Stimulated activated effector memory CD8-positive, alpha-beta T cell treated with anti-CD3 and anti-CD28 coated beads, Interleukin-12 subunit alpha, Interleukin-12 subunit beta, amount 100 ng/mL, for 72 hours (primary cell): ENCODE results near the gene RPLP1.
A peak's percentile ranks its signal among the peaks of the same experiment; 100 is the strongest.

ENCODE experiments used
- ATAC-seq: fragments of 150-1000 bp; cut with Tn5 transposase; 2 replicates; pipeline ENCODE4 v1.10.0; 2021
- DNase-seq, 2 donors: peaks; one replicate each; pipeline ENCODE4 v3.0.0; 2021 to 2022; ENCODE audit warnings: low spot score in 2 of 2
- H3K27ac Mint-ChIP-seq: one replicate; pipeline ENCODE4 v1.8.0; 2022; ENCODE audit warnings: mild to moderate bottlenecking, mixed read lengths
- H3K36me3 Mint-ChIP-seq: one replicate; pipeline ENCODE4 v1.8.0; 2022; ENCODE audit warnings: mild to moderate bottlenecking, mixed read lengths
- H3K4me1 Mint-ChIP-seq: one replicate; pipeline ENCODE4 v1.8.0; 2022; ENCODE audit warnings: mixed read lengths
- H3K4me3 Mint-ChIP-seq: one replicate; pipeline ENCODE4 v1.8.0; 2022; ENCODE audit warnings: mild to moderate bottlenecking, mixed read lengths
- H3K9me3 Mint-ChIP-seq: one replicate; pipeline ENCODE4 v1.8.0; 2022; ENCODE audit warnings: mixed read lengths

Gene RPLP1

DNA sequence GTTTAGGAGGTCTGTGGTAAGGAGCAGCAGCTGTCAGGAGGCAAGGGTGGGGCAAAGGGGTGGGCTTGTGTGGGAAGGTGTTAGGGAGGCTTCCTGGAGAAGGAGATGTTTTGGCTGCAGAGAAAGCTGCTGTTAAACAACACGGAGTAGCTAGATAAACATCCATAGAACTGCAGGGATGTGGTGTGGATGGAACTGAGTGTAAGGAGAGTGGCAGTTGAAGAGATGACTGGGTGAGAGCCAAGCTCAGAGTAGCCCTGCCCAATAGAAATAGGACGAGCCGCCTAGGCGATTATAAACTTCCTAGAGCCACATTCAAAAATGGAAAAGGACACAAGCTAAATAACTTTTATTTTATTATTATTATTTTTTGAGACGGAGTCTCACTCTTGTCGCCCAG lies 19.9 kb downstream of the RPLP1 start:
- Mint-ChIP-seq H3K36me3 (peaks cover 6% of the 10 kb centered on the region), H3K9me3 (no peaks in the 10 kb centered on the region), H3K4me1 (peaks cover 26% of the 10 kb centered on the region), H3K27ac (no peak overlapping the region), H3K4me3 (no peak overlapping the region)
- ATAC-seq (no peak), DNase-seq (no peak)

DNA sequence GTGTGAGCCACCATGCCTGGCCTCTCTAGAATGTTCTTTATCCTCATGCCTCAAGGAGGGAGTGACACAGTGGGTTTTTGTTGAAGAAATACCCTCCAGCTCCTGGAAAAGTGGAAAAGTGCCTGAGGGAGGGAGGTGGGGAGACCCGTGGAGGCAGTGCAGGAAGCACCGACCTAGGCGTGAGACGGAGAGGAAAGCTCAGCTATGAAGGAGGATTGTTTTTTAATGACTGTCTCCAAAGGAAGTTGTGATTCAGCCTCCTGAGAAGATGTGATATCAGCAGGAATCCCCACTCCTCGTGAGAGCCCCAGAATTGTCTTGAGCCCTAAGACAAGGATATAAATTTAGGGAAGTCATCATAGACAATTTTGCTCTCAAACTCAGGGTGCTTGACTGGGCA lies 21.7 kb downstream of the RPLP1 start:
- ATAC-seq (no peak), DNase-seq (no peak)
- Mint-ChIP-seq H3K9me3 (no peaks in the 10 kb centered on the region), H3K36me3 (no peaks in the 10 kb centered on the region), H3K27ac (no peak overlapping the region), H3K4me3 (no peak overlapping the region), H3K4me1 (peaks cover 9% of the 10 kb centered on the region)

DNA sequence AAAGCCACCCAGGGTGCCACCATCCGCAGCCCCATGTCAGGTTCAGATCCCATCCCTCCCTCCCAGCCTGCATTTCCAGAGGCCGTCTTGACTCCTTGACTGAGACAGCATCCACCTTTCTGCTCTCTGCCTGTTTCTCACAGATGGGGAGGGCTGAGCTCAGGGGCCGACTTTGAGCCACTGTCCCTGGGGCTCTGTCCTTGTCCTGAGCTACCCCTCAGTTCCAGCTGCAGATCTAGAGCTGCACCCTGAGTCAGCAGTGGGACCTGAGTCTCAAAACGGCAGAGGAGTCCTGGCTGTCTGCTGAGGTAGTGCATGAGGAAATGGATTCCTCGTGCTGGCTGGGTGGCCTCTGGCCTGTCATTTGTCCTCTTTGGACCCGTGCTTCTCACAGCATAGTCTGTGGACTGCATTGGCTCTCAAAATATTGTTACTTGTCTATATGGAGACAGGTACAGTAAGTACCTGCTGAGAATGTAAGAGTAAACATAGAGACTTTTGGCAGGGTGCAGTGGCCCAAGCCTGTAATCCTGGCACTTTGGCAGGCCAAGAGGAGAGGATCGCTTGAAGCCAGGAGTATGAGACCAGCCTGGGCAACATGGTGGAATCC lies 22.3 kb downstream of the RPLP1 start:
- ATAC-seq = peak; percentile 43
- no peaks in the 10 kb centered on the region for H3K36me3 Mint-ChIP-seq
- H3K9me3 Mint-ChIP-seq = peaks cover 2% of the 10 kb centered on the region
- DNase-seq = no peak
- peaks cover 4% of the 10 kb centered on the region for H3K4me1 Mint-ChIP-seq
- H3K4me3 Mint-ChIP-seq = no peak overlapping the region
- H3K27ac Mint-ChIP-seq = no peak overlapping the region

DNA sequence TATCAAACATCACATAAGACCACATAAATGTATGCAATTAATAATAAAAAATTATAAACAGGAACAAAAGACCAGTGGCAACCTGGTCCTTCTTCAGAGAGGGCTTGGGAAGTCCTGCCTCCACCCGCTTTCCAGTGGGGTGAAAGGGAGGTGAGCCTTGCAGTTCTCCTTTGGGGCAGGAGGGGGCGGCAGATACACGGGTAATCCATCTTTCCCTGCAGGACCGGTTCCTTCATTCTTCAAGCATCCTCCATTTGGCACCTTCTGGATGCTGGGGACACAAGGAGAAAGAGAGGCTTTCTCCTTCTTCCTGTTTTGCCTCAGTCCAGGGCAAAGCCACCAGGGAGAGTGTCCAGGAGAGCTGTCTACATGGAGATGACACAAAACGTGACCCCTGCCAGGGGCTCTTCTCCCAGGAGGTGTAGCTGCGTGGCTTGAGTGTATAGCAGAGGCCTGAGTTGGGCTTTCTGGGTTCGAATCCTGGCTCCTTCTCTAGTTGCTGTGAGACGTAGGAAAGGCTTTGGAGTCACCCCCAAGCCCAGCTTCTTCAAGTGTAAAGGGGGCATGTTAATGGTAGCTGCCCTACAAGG lies 23.2 kb downstream of the RPLP1 start:
- H3K4me1 Mint-ChIP-seq = peaks cover 4% of the 10 kb centered on the region
- no peak overlapping the region for H3K27ac Mint-ChIP-seq
- DNase-seq (peak; percentile 66 to 87), ATAC-seq (peak; percentile 75)
- H3K9me3 Mint-ChIP-seq = peaks cover 2% of the 10 kb centered on the region
- no peak overlapping the region for H3K4me3 Mint-ChIP-seq
- H3K36me3 Mint-ChIP-seq = no peaks in the 10 kb centered on the region

DNA sequence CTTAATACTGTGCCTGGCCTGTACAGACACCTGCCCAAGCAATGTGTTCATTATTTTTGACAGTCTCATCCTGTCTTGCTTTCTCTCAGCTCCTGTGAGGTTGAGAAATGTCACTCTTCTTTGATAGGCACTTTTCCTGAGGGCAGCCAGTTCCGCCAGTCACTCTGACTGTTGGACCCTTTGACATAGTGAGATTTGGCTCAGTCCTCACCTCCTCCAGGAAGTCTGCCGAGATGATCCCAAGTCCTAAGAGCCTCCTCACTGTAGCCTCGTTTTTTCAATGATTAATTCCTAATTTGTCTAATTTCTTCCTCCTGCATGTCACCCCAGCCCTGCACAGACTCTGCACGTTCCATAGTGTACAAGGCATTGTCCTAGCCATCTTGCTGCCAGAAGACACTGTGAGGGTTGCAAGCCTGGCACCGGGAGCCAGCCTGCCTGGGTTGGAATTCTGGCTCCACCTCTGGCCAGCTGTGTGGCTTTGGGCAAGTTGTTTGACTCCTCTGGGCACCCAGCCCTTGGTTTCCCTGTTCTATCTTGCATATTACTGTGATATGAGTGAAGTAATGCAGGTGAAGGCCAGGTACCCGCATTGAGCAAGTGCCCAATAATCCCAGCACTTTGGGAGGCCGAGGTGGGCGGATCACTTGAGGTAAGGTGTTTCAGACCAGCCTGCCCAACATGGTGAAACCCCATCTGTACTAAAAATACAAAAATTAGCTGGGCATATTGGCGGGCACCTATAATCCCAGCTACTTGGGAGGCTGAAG lies 24.3 kb downstream of the RPLP1 start:
- no peak for ATAC-seq
- no peak for DNase-seq
- Mint-ChIP-seq H3K36me3 (no peaks in the 10 kb centered on the region), H3K4me3 (no peak overlapping the region), H3K27ac (no peak overlapping the region), H3K9me3 (peaks cover 2% of the 10 kb centered on the region), H3K4me1 (peaks cover 4% of the 10 kb centered on the region)

DNA sequence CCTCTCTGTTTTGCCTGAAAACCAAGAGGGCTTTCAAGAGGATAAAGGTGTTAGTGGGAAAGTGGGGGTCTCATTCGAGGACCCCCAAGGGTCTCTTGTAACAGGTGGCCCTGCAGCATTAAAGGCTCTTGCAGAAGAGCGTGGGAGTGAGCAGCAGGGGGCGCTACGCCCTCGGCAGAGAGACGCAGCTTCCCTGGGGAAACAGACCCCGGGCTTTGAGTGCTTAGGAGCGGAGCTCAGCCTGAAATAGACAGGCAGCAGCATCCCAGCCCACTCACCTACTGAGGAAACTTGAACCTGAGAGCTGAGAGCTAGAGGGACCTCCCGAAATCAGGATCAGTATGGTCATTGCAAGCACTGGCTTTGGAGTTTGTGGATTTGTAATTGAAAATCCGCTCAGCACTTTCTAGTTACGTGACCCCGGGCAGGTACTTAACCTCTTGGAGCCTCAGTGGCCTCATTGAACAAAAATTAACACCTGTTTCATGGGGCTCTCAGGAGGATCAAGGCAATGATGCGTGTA lies 25.7 kb downstream of the RPLP1 start:
- Mint-ChIP-seq H3K4me3 (no peak overlapping the region), H3K9me3 (peaks cover 2% of the 10 kb centered on the region), H3K4me1 (peaks cover 4% of the 10 kb centered on the region), H3K36me3 (no peaks in the 10 kb centered on the region), H3K27ac (no peak overlapping the region)
- peak; percentile 40 to 68 for DNase-seq
- ATAC-seq = peak; percentile 52

DNA sequence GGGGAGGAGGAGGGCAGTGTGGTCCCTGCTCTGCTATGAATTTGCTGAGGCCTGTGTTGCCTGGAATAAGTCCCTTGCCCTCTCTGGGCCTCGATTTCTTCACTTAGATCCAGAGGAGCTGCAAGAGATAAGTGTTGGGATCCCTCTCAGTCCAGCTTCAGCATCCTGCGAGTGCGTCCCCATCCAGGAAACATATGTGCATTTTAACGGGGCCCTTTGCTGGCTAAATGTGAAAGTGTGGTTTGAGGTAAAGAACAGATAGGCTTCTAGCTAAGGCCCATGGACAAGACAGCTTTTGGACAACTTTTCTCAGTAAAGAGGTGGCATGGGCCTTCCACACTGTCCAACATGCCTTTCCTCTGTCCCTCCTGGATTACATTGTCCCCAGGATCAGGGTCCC lies 26.5 kb downstream of the RPLP1 start:
- no peak overlapping the region for H3K4me3 Mint-ChIP-seq
- ATAC-seq (no peak), DNase-seq (no peak)
- H3K36me3 Mint-ChIP-seq = no peaks in the 10 kb centered on the region
- H3K4me1 Mint-ChIP-seq = peaks cover 4% of the 10 kb centered on the region
- no peak overlapping the region for H3K27ac Mint-ChIP-seq
- peaks cover 2% of the 10 kb centered on the region for H3K9me3 Mint-ChIP-seq

DNA sequence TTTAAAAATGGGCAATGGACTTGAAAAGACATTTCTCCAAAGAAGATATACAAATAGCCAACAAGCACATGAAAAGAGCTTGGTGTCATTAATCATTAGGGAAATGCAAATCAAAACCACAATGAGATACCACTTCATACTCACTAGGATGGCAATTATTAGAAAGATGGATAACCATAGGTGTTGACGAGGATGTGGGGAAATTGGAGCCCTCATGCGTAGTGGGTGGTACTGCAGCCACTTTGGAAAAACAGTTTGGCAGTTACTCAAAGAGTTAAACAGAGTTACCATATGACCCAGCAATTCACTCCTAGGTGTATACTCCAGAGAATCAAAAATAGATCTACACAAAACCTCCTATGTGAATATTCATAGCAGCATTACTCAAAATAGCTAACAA lies 27.4 kb downstream of the RPLP1 start:
- Mint-ChIP-seq H3K27ac (no peak overlapping the region), H3K9me3 (peaks cover 2% of the 10 kb centered on the region), H3K36me3 (no peaks in the 10 kb centered on the region), H3K4me1 (peaks cover 4% of the 10 kb centered on the region), H3K4me3 (no peak overlapping the region)
- no peak for ATAC-seq
- no peak for DNase-seq

DNA sequence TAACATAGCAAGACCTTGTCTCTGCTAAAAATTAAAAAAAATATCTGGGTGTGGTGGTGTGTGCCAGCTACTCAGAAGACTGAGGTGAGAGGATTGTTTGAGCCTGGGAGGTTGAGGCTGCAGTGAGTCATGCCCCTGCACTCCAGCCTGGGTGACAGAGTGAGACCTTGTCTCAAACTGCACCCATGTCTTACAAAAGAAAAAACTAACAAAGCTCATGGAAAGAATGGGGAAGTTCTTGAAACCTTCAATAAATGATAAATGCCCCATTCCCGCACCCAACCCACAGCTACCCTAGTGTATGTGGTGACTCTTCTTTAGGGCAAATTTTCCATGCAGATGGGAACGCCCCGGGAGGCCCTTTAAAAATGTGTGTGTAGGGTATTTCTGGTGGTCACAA lies 28.3 kb downstream of the RPLP1 start:
- Mint-ChIP-seq H3K4me1 (no peaks in the 10 kb centered on the region), H3K36me3 (no peaks in the 10 kb centered on the region), H3K27ac (no peak overlapping the region), H3K4me3 (no peak overlapping the region), H3K9me3 (peaks cover 2% of the 10 kb centered on the region)
- ATAC-seq = no peak
- no peak for DNase-seq

DNA sequence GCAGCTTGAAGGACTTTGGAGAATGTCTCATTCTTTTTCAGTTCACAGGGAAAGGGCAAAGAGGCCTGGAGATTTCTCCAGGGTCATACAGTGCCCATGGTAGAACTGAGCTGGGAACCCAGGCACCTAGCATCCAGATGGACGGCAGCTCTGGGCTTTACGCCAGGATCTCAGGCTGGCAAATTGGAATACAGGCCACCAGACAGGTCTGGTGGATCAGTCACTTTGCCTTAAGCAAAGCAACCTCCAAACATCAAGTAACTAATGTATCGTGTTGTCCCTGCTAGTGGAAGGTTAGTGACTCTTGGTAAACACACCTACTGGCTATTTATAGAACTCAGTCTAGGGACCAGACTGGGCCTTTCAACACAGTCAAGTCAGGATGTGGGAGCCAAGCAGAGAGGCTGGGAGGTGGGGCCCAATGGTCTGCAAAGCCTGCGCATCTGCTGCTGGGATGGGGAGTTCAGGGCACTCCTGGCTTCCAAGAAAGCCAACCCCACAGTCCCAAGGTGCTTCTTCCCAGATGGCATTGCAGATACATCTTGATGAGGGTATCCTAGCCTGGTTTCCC lies 30.2 kb downstream of the RPLP1 start:
- H3K4me3 Mint-ChIP-seq = no peak overlapping the region
- no peaks in the 10 kb centered on the region for H3K36me3 Mint-ChIP-seq
- ATAC-seq = no peak
- peaks cover 2% of the 10 kb centered on the region for H3K9me3 Mint-ChIP-seq
- no peak overlapping the region for H3K27ac Mint-ChIP-seq
- H3K4me1 Mint-ChIP-seq = no peaks in the 10 kb centered on the region
- no peak for DNase-seq

DNA sequence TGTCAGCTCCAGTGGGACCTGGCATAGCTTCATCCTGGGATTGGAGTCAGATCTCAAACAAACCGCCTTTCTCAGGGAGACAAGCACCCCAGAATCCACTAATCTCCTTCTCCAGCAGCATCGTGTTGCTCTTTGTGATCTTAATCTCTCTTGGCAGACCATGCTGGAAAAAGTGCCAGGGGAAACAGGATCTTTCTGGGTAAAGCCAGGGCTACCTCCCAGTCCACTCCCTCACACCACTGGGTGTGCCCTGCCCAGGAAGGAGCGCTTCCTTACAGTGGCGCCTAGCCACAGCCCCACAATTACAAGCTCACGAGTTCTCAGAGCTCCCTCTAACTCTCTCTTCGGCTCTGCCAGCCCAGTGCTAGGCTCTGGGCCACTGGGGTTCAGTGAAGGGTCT lies 32.2 kb downstream of the RPLP1 start:
- Mint-ChIP-seq H3K9me3 (no peaks in the 10 kb centered on the region), H3K4me3 (no peak overlapping the region), H3K4me1 (peaks cover 1% of the 10 kb centered on the region), H3K36me3 (no peaks in the 10 kb centered on the region), H3K27ac (no peak overlapping the region)
- DNase-seq = no peak
- ATAC-seq = no peak

DNA sequence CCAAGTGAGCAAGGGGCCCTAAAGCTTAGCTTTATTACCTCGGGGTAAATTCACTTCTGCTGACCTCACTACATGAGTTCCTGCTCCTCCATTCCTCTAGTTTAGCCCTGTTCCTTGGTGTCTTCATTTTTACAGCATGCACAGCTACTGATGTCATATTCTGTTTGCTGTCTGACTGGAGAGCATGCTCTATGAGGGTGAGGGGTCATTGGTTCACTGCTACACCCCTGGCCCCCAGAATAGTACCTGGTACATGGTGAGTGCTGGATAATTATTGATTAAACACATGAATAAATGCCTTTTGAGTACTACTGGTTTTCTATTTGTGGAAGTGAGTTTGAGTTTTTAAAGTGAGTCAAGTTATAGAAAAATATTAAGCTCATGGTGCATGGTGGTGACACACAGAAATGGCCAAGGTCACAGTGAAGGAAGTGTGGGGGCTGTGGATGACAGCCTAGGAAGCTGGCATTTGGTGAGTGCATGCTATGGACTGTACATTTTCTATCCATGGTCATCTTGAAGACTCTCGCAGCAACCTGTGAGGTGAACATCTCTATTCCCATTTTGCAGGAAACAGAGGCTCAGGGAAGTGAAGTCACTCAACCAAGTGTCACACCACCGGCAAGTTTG lies 34.0 kb downstream of the RPLP1 start:
- H3K9me3 Mint-ChIP-seq = no peaks in the 10 kb centered on the region

DNA sequence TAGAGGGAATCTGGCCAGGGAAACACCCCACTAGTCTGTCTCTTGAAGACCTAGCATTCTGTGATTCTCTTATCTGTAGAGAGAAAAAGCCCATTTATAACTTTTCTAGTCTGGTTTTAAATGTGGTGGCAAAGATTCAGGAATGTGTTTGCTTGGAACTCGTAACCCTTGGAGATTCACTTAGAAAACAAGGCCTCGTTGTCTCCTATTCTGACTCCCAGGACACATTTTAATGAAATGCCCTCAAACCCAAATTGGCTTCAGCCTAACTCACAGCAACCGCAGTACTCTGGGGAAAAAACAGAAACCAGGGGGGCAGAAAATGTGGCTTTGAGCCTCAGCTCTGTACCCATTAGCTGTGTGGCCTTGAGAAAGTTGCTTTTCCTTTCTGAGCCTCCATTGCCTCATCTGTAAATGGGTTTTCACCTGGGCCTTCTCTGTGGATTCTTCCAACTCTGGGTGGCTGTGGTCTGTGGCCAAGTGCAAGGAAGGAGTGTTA lies 36.5 kb downstream of the RPLP1 start:
- no peak for DNase-seq
- Mint-ChIP-seq H3K36me3 (no peaks in the 10 kb centered on the region), H3K4me1 (peaks cover 10% of the 10 kb centered on the region), H3K27ac (no peak overlapping the region), H3K9me3 (no peaks in the 10 kb centered on the region), H3K4me3 (no peak overlapping the region)
- ATAC-seq = no peak

More for the DNA sequence above, 34.0 kb downstream of the RPLP1 start:
- Mint-ChIP-seq H3K27ac (no peak overlapping the region), H3K36me3 (no peaks in the 10 kb centered on the region), H3K4me3 (no peak overlapping the region), H3K4me1 (peaks cover 10% of the 10 kb centered on the region)
- ATAC-seq = no peak
- no peak for DNase-seq

DNA sequence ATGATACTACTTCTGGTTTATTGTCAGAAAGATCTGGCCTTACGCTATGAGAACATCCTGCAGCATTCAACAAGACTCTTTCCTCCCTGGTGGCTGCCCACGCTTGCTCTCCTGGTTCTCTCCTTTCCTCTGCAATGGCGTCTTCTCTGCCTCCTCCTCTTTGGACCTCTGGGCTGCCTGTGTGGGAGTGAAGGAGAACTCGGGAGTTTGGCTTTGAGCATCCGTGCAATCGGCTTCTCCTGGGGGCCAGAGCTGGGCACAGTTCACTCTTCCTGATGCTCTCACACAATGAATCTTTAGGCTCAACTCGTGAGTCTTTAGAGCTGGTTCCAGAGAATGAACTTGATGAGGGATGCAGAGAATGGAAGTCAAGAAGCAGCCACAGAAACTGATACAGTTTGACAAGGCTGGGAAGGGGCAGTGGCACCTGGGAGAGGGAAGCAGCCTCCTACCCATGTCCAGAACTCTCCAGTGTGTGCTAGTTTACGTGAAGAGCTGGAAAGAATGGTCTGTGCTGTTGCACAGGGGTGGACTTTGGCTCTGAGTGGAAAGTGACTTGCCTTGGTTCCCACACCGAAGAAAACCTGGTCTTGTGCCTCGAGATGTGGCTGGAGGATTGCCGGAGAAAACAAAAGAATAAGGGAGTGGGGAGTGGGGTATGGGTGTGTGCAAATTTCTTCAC lies 37.9 kb downstream of the RPLP1 start:
- DNase-seq = no peak
- no peak for ATAC-seq
- no peak overlapping the region for H3K4me3 Mint-ChIP-seq
- peaks cover 10% of the 10 kb centered on the region for H3K4me1 Mint-ChIP-seq
- H3K9me3 Mint-ChIP-seq = no peaks in the 10 kb centered on the region
- H3K27ac Mint-ChIP-seq = no peak overlapping the region
- no peaks in the 10 kb centered on the region for H3K36me3 Mint-ChIP-seq
